ENCODE data around the gene NOL4L. TPM values are rescaled to one million over a fixed set of nuclear protein-coding genes. Genes with fewer than 3 reads are reported as not detected.
A peak's percentile ranks its signal among the peaks of the same experiment; 100 is the strongest.

Gene NOL4L
- total and polyA plus RNA-seq, 4 donors: 7.9 to 20.6 (median 12.2) TPM

- WGBS, 2 donors: 94 to 97% methylated on average over 15 of the region's 15 CpGs
- H3K9me3 ChIP-seq (ENCODE audit: control insufficient read depth in 4 of 4, insufficient read depth in 3 of 4, low read length in 3 of 4): peaks cover 0 to 3% (median 0%) of the 10 kb centered on the region in 4 donors
These were observed 41.4 kb downstream of the NOL4L start for GRCh38 chr20:32543570-32544259.

GRCh38 chr20:32542259-32542615 is 42.9 kb downstream of the NOL4L start:
- Histone ChIP-seq H3K9ac (ENCODE audit: insufficient read depth in 1 of 2, low read length in 2 of 2) (no peak overlapping the region), H3K27ac (ENCODE audit: low read depth in 1 of 2, low read length in 1 of 2) (no peak overlapping the region), H3K4me3 (no peak overlapping the region), H3K9me3 (ENCODE audit: control insufficient read depth in 4 of 4, insufficient read depth in 3 of 4, low read length in 3 of 4) (no peaks in the 10 kb centered on the region), H3K27me3 (ENCODE audit: control insufficient read depth in 3 of 3, insufficient read depth in 3 of 3, low read length in 2 of 3) (no peaks in the 10 kb centered on the region), H3K36me3 (ENCODE audit: control insufficient read depth in 4 of 4, insufficient read depth in 4 of 4, low read length in 4 of 4) (no peaks in the 10 kb centered on the region), H3K4me1 (ENCODE audit: control insufficient read depth in 5 of 5, insufficient read depth in 5 of 5, low read length in 5 of 5) (peaks cover 0 to 17% (median 12%) of the 10 kb centered on the region in 5 donors)
- DNase-seq (no peak), ATAC-seq (ENCODE audit: insufficient read depth, low FRiP score) (no peak)
- TF ChIP-seq CTCF (IDR thresholded peaks at IDR 0.05; ENCODE audit: control extremely low read depth, extremely low read depth): no peak
- WGBS, 2 donors: 92 to 94% methylated on average over 6 of the region's 6 CpGs

More at GRCh38 chr20:32543570-32544259, 41.4 kb downstream of the NOL4L start:
- no peak overlapping the region for H3K9ac ChIP-seq (ENCODE audit: insufficient read depth in 1 of 2, low read length in 2 of 2)
- no peak for DNase-seq
- H3K4me3 ChIP-seq: no peak overlapping the region
- H3K27me3 ChIP-seq (ENCODE audit: control insufficient read depth in 3 of 3, insufficient read depth in 3 of 3, low read length in 2 of 3): no peaks in the 10 kb centered on the region
- no peak for TF ChIP-seq CTCF (IDR thresholded peaks at IDR 0.05; ENCODE audit: control extremely low read depth, extremely low read depth)
- H3K27ac ChIP-seq (ENCODE audit: low read depth in 1 of 2, low read length in 1 of 2): no peak overlapping the region
- H3K36me3 ChIP-seq (ENCODE audit: control insufficient read depth in 4 of 4, insufficient read depth in 4 of 4, low read length in 4 of 4): no peaks in the 10 kb centered on the region
- H3K4me1 ChIP-seq (ENCODE audit: control insufficient read depth in 5 of 5, insufficient read depth in 5 of 5, low read length in 5 of 5): peaks cover 0 to 7% (median 6%) of the 10 kb centered on the region in 5 donors
- no peak for ATAC-seq (ENCODE audit: insufficient read depth, low FRiP score)

- 87 to 89% methylated on average over 21 of the region's 21 CpGs for WGBS, 2 donors
- ATAC-seq (ENCODE audit: insufficient read depth, low FRiP score) (no peak), DNase-seq (peak in 2 of 3 donors; percentile 47 to 59)
- Histone ChIP-seq H3K36me3 (ENCODE audit: control insufficient read depth in 4 of 4, insufficient read depth in 4 of 4, low read length in 4 of 4) (no peaks in the 10 kb centered on the region), H3K9me3 (ENCODE audit: control insufficient read depth in 4 of 4, insufficient read depth in 3 of 4, low read length in 3 of 4) (no peaks in the 10 kb centered on the region), H3K27me3 (ENCODE audit: control insufficient read depth in 3 of 3, insufficient read depth in 3 of 3, low read length in 2 of 3) (no peaks in the 10 kb centered on the region), H3K9ac (ENCODE audit: insufficient read depth in 1 of 2, low read length in 2 of 2) (no peak overlapping the region), H3K27ac (ENCODE audit: low read depth in 1 of 2, low read length in 1 of 2) (no peak overlapping the region), H3K4me1 (ENCODE audit: control insufficient read depth in 5 of 5, insufficient read depth in 5 of 5, low read length in 5 of 5) (peaks cover 0 to 17% (median 16%) of the 10 kb centered on the region in 5 donors), H3K4me3 (no peak overlapping the region)
- TF ChIP-seq CTCF (IDR thresholded peaks at IDR 0.05; ENCODE audit: control extremely low read depth, extremely low read depth): no peak
These were observed 43.5 kb downstream of the NOL4L start for GRCh38 chr20:32541323-32542258.

Measured in lung (tissue), 12 donors.